K562 (cell line): ENCODE measurements around the gene ATXN3L. TPM values are rescaled to one million over a fixed set of nuclear protein-coding genes. Genes with fewer than 3 reads are reported as not detected.

Experiments used
- BMI1 ChIP-seq: fragments of 150-350 bp; IDR thresholded peaks from 2 replicates; pipeline ENCODE4 v1.6.1; 2014; ENCODE audit warnings: low read length
- BRCA1 ChIP-seq, 2 experiments: fragments of 450-650 bp in 1 of 2; sonication (generic) in 1 of 2; formaldehyde crosslinking in 1 of 2; IDR thresholded peaks; 2 replicates each; pipeline versions ENCODE4 v1.5.0 to v1.6.1; 2017 to 2020; ENCODE audit warnings: mild to moderate bottlenecking in 1 of 2, missing genetic modification reagents in 1 of 2
- CEBPG ChIP-seq, 3 experiments: fragments of 200-800 bp in 1 of 3; sonication (Bioruptor generic) in 1 of 3; sonication (generic) in 1 of 3; formaldehyde crosslinking in 1 of 3; IDR thresholded peaks in 2 of 3; conservative IDR thresholded peaks in 1 of 3; 2 replicates each; pipeline versions ENCODE4 v1.6.1 to v1.8.0; 2016 to 2022; ENCODE audit warnings: missing compliant biosample characterization in 2 of 3, missing genetic modification characterization in 2 of 3, mild to moderate bottlenecking in 1 of 3, missing genetic modification reagents in 1 of 3
- IRF2 ChIP-seq: sonication (generic); formaldehyde crosslinking; IDR thresholded peaks from 2 replicates; pipeline ENCODE4 v1.8.1; 2022; ENCODE audit warnings: mild to moderate bottlenecking, missing genetic modification reagents
- KDM5B ChIP-seq: fragments of 200-600 bp; sonication (generic); IDR thresholded peaks from 2 replicates; pipeline ENCODE4 v1.6.1; 2012; ENCODE audit warnings: low read depth, mild to moderate bottlenecking, moderate library complexity, low read length, control low read depth, inconsistent platforms; ENCODE audit not compliant: insufficient replicate concordance
- MCM2 ChIP-seq: fragments of 450-650 bp; IDR thresholded peaks from 2 replicates; pipeline ENCODE4 v1.6.1; 2017; ENCODE audit warnings: low read depth, mild to moderate bottlenecking
- MNT ChIP-seq, 2 experiments: fragments of 450-650 bp; conservative IDR thresholded peaks; 2 replicates each; pipeline ENCODE4 v1.6.1; 2017; ENCODE audit warnings: mild to moderate bottlenecking in 2 of 2, moderate library complexity in 2 of 2
- POLR2G ChIP-seq: fragments of 200-400 bp; formaldehyde crosslinking; IDR thresholded peaks from 2 replicates; pipeline ENCODE4 v1.6.1; 2017; ENCODE audit warnings: low read depth, mild to moderate bottlenecking, antibody characterized with exemption, low read length, moderate library complexity
- POLR2H ChIP-seq: IDR thresholded peaks from 2 replicates; pipeline ENCODE4 v1.6.1; 2016; ENCODE audit warnings: missing genetic modification characterization, low read depth, mild to moderate bottlenecking, control low read depth, missing compliant biosample characterization, moderate library complexity
- RBFOX2 ChIP-seq: fragments of 200-400 bp; formaldehyde crosslinking; IDR thresholded peaks from 2 replicates; pipeline ENCODE4 v1.6.1; 2017; ENCODE audit warnings: low read depth, mild to moderate bottlenecking, low read length, moderate library complexity
- SIN3B ChIP-seq: fragments of 450-650 bp; IDR thresholded peaks from 2 replicates; pipeline ENCODE4 v1.6.1; 2017; ENCODE audit warnings: low read depth, mild to moderate bottlenecking, moderate library complexity
- SPI1 ChIP-seq: IDR thresholded peaks from 2 replicates; pipeline ENCODE4 v1.6.1; 2011; ENCODE audit warnings: low read depth, low read length, control low read depth, borderline replicate concordance
- ZNF175 ChIP-seq: fragments of 200-800 bp; sonication (Bioruptor generic); IDR thresholded peaks from 2 replicates; pipeline ENCODE4 v1.6.1; 2016; ENCODE audit warnings: low read depth, mild to moderate bottlenecking, missing genetic modification characterization, missing compliant biosample characterization
- polyA plus RNA-seq, 8 experiments: library from polyadenylated mRNA; depleted of rRNA in 4 of 8; stranded (reverse) in 5 of 8; unstranded in 3 of 8; fragments of >200 nt; fragmentation: Nextera tagmentation in 2 of 8; fragmentation: Illumina TruSeq in 1 of 8; extraction: Ambion mirVana in 2 of 8; extraction: Trizol in 1 of 8; gene quantifications; 2 replicates each; pipeline versions ENCODE4 v1.2.1 to v1.2.3, GENCODE V29; 2011 to 2014; ENCODE audit warnings: inconsistent platforms in 1 of 8, missing spikeins in 1 of 8
- total RNA-seq, 7 experiments: library from RNA; depleted of rRNA in 6 of 7; stranded (reverse); fragments of >200 nt in 6 of 7; fragmentation: Illumina TruSeq in 2 of 7; extraction: Trizol in 2 of 7; gene quantifications; 2 replicates each; pipeline versions ENCODE4 v1.2.1 to v1.2.3, GENCODE V29; 2011 to 2021; ENCODE audit warnings: low replicate concordance in 1 of 7

Gene ATXN3L
- total and polyA plus RNA-seq, 9 of the 15 experiments (the other 6 are each of a cell fraction or from before 2014, with no cell fraction given) = 0.04 to 0.31 TPM; not detected in 7

DNA sequence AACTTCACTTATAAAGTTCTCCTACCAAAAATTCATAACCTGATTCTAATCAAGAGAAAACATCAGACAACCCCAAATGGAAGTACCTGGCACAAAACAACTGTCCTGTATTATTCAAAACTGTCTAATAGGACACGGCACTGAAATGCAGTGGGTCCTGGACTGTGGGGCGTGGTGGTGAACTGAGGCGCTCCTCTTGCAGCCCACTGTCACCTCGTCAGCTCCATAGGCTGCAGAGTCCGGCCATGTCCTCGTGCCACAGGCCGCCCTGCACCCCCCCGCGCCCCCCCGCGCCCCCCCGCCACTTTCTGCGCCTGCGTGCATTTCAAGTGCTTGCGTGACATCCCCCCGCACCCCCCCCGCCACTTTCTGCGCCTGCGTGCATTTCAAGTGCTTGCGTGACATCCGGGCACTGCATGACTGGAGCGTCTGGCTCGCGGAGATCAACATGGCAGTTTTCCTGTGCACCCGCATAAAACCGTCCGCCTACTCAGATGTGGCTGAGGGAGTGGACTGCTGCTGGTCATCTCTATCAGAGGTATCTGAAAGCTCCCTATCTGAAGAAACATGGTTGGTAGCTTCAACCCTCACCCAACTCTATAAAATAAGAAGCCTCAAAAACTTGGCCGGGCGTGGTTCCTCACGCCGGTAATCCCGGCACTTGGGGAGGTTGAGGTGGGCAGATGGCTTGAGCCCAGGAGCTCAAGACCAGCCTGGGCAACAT lies 28.8 kb downstream of the ATXN3L start (continued):
- TF ChIP-seq MNT (conservative IDR thresholded peaks at IDR 0.05) (0 out of 4 replicates have a peak, but pooled peaks of 1 of the 2 experiments have one; percentile 21), MCM2 (no peak), RBFOX2 (peak; percentile 83), BMI1 (no peak), BRCA1 (IDR thresholded peaks at IDR 0.05) (no peak), BRCA1 (CRISPR knock-in tag; IDR thresholded peaks at IDR 0.05) (no peak), SPI1 (no peak), POLR2G (peak; percentile 79), ZNF175 (peak; percentile 35; the same call in 1 of the 2 replicates), SIN3B (no peak), IRF2 (CRISPR knock-in tag) (no peak), CEBPG (CRISPR knock-in tag; IDR thresholded peaks at IDR 0.05) (peak; percentile 77), CEBPG (tag; conservative IDR thresholded peaks at IDR 0.05 in 1 of 2, IDR thresholded peaks at IDR 0.05 in 1 of 2) (no peak; a peak in 1 of 4 replicates), KDM5B (peak; percentile 40), POLR2H (tag) (peak; percentile 76)
